ENCODE results near the gene TJP1.

Gene TJP1

GRCh38 chr15:29712149-29712885 is 110.0 kb downstream of the TJP1 start:
- no peaks in the 10 kb centered on the region for H3K4me1 ChIP-seq (ENCODE audit: control insufficient read depth, low read depth, low read length)
- no peak overlapping the region for H3K18ac ChIP-seq (ENCODE audit: low read length)
- peaks cover 8% of the 10 kb centered on the region for H3K36me3 ChIP-seq (ENCODE audit: control insufficient read depth, insufficient read depth, low read length)
- H2AK5ac ChIP-seq (ENCODE audit: low read length): no peak overlapping the region
- H3K79me2 ChIP-seq (ENCODE audit: control insufficient read depth, insufficient read depth, low read length): no peaks in the 10 kb centered on the region
- H2BK120ac ChIP-seq (ENCODE audit: low read depth, low read length): no peak overlapping the region
- no peak overlapping the region for H3K56ac ChIP-seq (ENCODE audit: low read length)
- H3K9ac ChIP-seq (ENCODE audit: low read length): no peak overlapping the region
- H2BK15ac ChIP-seq (replicated peaks; ENCODE audit: low read depth): no peak overlapping the region
- H3K27me3 ChIP-seq (ENCODE audit: insufficient read depth, low read length, poor library complexity): no peaks in the 10 kb centered on the region
- no peak for DNase-seq
- H3K27ac ChIP-seq (ENCODE audit: low read depth, low read length): no peak overlapping the region
- H3K23ac ChIP-seq (ENCODE audit: low read length): no peak overlapping the region
- H2BK5ac ChIP-seq (ENCODE audit: low read length): no peak overlapping the region
- no peak overlapping the region for H3K4me3 ChIP-seq (ENCODE audit: low read length)
- no CpG with 5 or more reads among the region's 3 CpGs for WGBS (ENCODE audit: extremely low coverage, insufficient coverage, low lambda C conversion rate)
- no peaks in the 10 kb centered on the region for H3K79me1 ChIP-seq (ENCODE audit: low read length)
- no peak overlapping the region for H4K8ac ChIP-seq (ENCODE audit: low read depth, low read length)
- no peak overlapping the region for H4K5ac ChIP-seq (ENCODE audit: low read length)
- no peak overlapping the region for H3K4ac ChIP-seq (ENCODE audit: low read depth, low read length)
- no peak overlapping the region for H3K4me2 ChIP-seq (ENCODE audit: low read length)

GRCh38 chr15:29711531-29711930 is 110.7 kb downstream of the TJP1 start:
- Histone ChIP-seq H2BK5ac (ENCODE audit: low read length) (no peak overlapping the region), H3K4me3 (ENCODE audit: low read length) (no peak overlapping the region), H2BK120ac (ENCODE audit: low read depth, low read length) (no peak overlapping the region), H3K18ac (ENCODE audit: low read length) (no peak overlapping the region), H3K23ac (ENCODE audit: low read length) (no peak overlapping the region), H3K36me3 (ENCODE audit: control insufficient read depth, insufficient read depth, low read length) (peaks cover 12% of the 10 kb centered on the region), H2BK15ac (replicated peaks; ENCODE audit: low read depth) (no peak overlapping the region), H3K9ac (ENCODE audit: low read length) (no peak overlapping the region), H3K56ac (ENCODE audit: low read length) (no peak overlapping the region), H3K79me2 (ENCODE audit: control insufficient read depth, insufficient read depth, low read length) (no peaks in the 10 kb centered on the region), H3K27ac (ENCODE audit: low read depth, low read length) (no peak overlapping the region), H3K4ac (ENCODE audit: low read depth, low read length) (no peak overlapping the region), H3K79me1 (ENCODE audit: low read length) (peaks cover 2% of the 10 kb centered on the region), H4K5ac (ENCODE audit: low read length) (no peak overlapping the region), H3K27me3 (ENCODE audit: insufficient read depth, low read length, poor library complexity) (no peaks in the 10 kb centered on the region), H3K4me1 (ENCODE audit: control insufficient read depth, low read depth, low read length) (no peaks in the 10 kb centered on the region), H3K4me2 (ENCODE audit: low read length) (no peak overlapping the region), H4K8ac (ENCODE audit: low read depth, low read length) (no peak overlapping the region), H2AK5ac (ENCODE audit: low read length) (no peak overlapping the region)
- DNase-seq: no peak
- WGBS (ENCODE audit: extremely low coverage, insufficient coverage, low lambda C conversion rate): no CpG with 5 or more reads among the region's 8 CpGs

- Histone ChIP-seq H2BK5ac (ENCODE audit: low read length) (no peak overlapping the region), H3K4me2 (ENCODE audit: low read length) (no peak overlapping the region), H3K4me1 (ENCODE audit: control insufficient read depth, low read depth, low read length) (no peaks in the 10 kb centered on the region), H3K27me3 (ENCODE audit: insufficient read depth, low read length, poor library complexity) (no peaks in the 10 kb centered on the region), H3K23ac (ENCODE audit: low read length) (no peak overlapping the region), H2AK5ac (ENCODE audit: low read length) (no peak overlapping the region), H4K8ac (ENCODE audit: low read depth, low read length) (no peak overlapping the region), H3K9ac (ENCODE audit: low read length) (no peak overlapping the region), H3K79me1 (ENCODE audit: low read length) (peaks cover 2% of the 10 kb centered on the region), H3K36me3 (ENCODE audit: control insufficient read depth, insufficient read depth, low read length) (peaks cover 15% of the 10 kb centered on the region), H3K79me2 (ENCODE audit: control insufficient read depth, insufficient read depth, low read length) (no peaks in the 10 kb centered on the region), H2BK120ac (ENCODE audit: low read depth, low read length) (no peak overlapping the region), H3K56ac (ENCODE audit: low read length) (no peak overlapping the region), H3K27ac (ENCODE audit: low read depth, low read length) (no peak overlapping the region), H3K18ac (ENCODE audit: low read length) (no peak overlapping the region), H3K4ac (ENCODE audit: low read depth, low read length) (no peak overlapping the region), H3K4me3 (ENCODE audit: low read length) (no peak overlapping the region), H4K5ac (ENCODE audit: low read length) (no peak overlapping the region), H2BK15ac (replicated peaks; ENCODE audit: low read depth) (no peak overlapping the region)
- no CpG with 5 or more reads among the region's 4 CpGs for WGBS (ENCODE audit: extremely low coverage, insufficient coverage, low lambda C conversion rate)
- DNase-seq: no peak
Observed at GRCh38 chr15:29708519-29708918, 113.7 kb downstream of the TJP1 start.

GRCh38 chr15:29704950-29705597 is 117.2 kb downstream of the TJP1 start:
- Histone ChIP-seq H3K79me2 (ENCODE audit: control insufficient read depth, insufficient read depth, low read length) (no peaks in the 10 kb centered on the region), H3K4ac (ENCODE audit: low read depth, low read length) (no peak overlapping the region), H3K18ac (ENCODE audit: low read length) (no peak overlapping the region), H3K27me3 (ENCODE audit: insufficient read depth, low read length, poor library complexity) (no peaks in the 10 kb centered on the region), H4K8ac (ENCODE audit: low read depth, low read length) (no peak overlapping the region), H3K4me2 (ENCODE audit: low read length) (no peak overlapping the region), H3K27ac (ENCODE audit: low read depth, low read length) (no peak overlapping the region), H3K79me1 (ENCODE audit: low read length) (peaks cover 2% of the 10 kb centered on the region), H3K23ac (ENCODE audit: low read length) (no peak overlapping the region), H2AK5ac (ENCODE audit: low read length) (no peak overlapping the region), H3K36me3 (ENCODE audit: control insufficient read depth, insufficient read depth, low read length) (peaks cover 13% of the 10 kb centered on the region), H2BK15ac (replicated peaks; ENCODE audit: low read depth) (no peak overlapping the region), H2BK120ac (ENCODE audit: low read depth, low read length) (no peak overlapping the region), H2BK5ac (ENCODE audit: low read length) (no peak overlapping the region), H4K5ac (ENCODE audit: low read length) (no peak overlapping the region), H3K4me3 (ENCODE audit: low read length) (no peak overlapping the region), H3K9ac (ENCODE audit: low read length) (no peak overlapping the region), H3K4me1 (ENCODE audit: control insufficient read depth, low read depth, low read length) (no peaks in the 10 kb centered on the region), H3K56ac (ENCODE audit: low read length) (no peak overlapping the region)
- no CpG with 5 or more reads among the region's 6 CpGs for WGBS (ENCODE audit: extremely low coverage, insufficient coverage, low lambda C conversion rate)
- no peak for DNase-seq

GRCh38 chr15:29701151-29701550 is 121.1 kb downstream of the TJP1 start:
- Histone ChIP-seq H3K27ac (ENCODE audit: low read depth, low read length) (no peak overlapping the region), H2BK5ac (ENCODE audit: low read length) (no peak overlapping the region), H3K79me2 (ENCODE audit: control insufficient read depth, insufficient read depth, low read length) (no peaks in the 10 kb centered on the region), H2BK120ac (ENCODE audit: low read depth, low read length) (no peak overlapping the region), H4K8ac (ENCODE audit: low read depth, low read length) (no peak overlapping the region), H3K27me3 (ENCODE audit: insufficient read depth, low read length, poor library complexity) (no peaks in the 10 kb centered on the region), H3K4me1 (ENCODE audit: control insufficient read depth, low read depth, low read length) (no peaks in the 10 kb centered on the region), H3K4me3 (ENCODE audit: low read length) (no peak overlapping the region), H3K9ac (ENCODE audit: low read length) (no peak overlapping the region), H3K56ac (ENCODE audit: low read length) (no peak overlapping the region), H3K79me1 (ENCODE audit: low read length) (no peaks in the 10 kb centered on the region), H2AK5ac (ENCODE audit: low read length) (no peak overlapping the region), H3K23ac (ENCODE audit: low read length) (no peak overlapping the region), H3K36me3 (ENCODE audit: control insufficient read depth, insufficient read depth, low read length) (peaks cover 6% of the 10 kb centered on the region), H2BK15ac (replicated peaks; ENCODE audit: low read depth) (no peak overlapping the region), H3K4ac (ENCODE audit: low read depth, low read length) (no peak overlapping the region), H4K5ac (ENCODE audit: low read length) (no peak overlapping the region), H3K4me2 (ENCODE audit: low read length) (no peak overlapping the region), H3K18ac (ENCODE audit: low read length) (no peak overlapping the region)
- no CpG with 5 or more reads among the region's 5 CpGs for WGBS (ENCODE audit: extremely low coverage, insufficient coverage, low lambda C conversion rate)
- no peak for DNase-seq

Measured in mesendoderm (in vitro differentiated cells).